Caco-2 (cell line): Measurements from ENCODE around the gene ABHD12. TPM values are rescaled to one million over a fixed set of nuclear protein-coding genes. Genes with fewer than 3 reads are reported as not detected.

ENCODE experiments used
- BruUV-seq: library from RNA; stranded (reverse); fragments of 400-500 nt; replicated peaks from 2 replicates; lab custom pipeline; 2021; lab: Mats Ljungman, UMichigan
- CTCF ChIA-PET: fragments of 300-600 bp; sonication (Branson Sonifier 250); formaldehyde crosslinking; loops from one replicate; lab custom pipeline; 2022; ENCODE audit warnings: antibody characterized with exemption; lab: Charles Lee
- POLR2A ChIA-PET: fragments of 300-600 bp; sonication (Branson Sonifier 250); formaldehyde crosslinking; loops from one replicate; lab custom pipeline; 2022; ENCODE audit warnings: antibody characterized with exemption; lab: Charles Lee
- DNase-seq, 2 experiments: peaks; one replicate each; pipeline versions ENCODE4 v3.0.0 to v3.0.0-alpha.2; 2020 to 2022
- H3K27me3 ChIP-seq: replicated peaks from 2 replicates; pipeline ENCODE4 v1.6.0; 2011; ENCODE audit warnings: low read length; ENCODE audit not compliant: control insufficient read depth, insufficient read depth
- H3K36me3 ChIP-seq: 2 replicates; pipeline ENCODE4 v1.5.1; 2011; ENCODE audit warnings: low read length; ENCODE audit not compliant: control insufficient read depth, insufficient read depth
- H3K4me1 ChIP-seq: fragments of 250-450 bp; sonication (Bioruptor Pico); 2 replicates; pipeline ENCODE4 v1.5.1; 2020; ENCODE audit warnings: mild to moderate bottlenecking
- H3K4me3 ChIP-seq: 2 replicates; pipeline ENCODE4 v1.5.1; 2011; ENCODE audit warnings: low read depth, mild to moderate bottlenecking, control low read depth, low read length
- H3K9me3 ChIP-seq: fragments of 250-450 bp; sonication (Bioruptor Pico); 2 replicates; pipeline ENCODE4 v1.5.1; 2020; ENCODE audit warnings: mild to moderate bottlenecking, moderate library complexity
- H3K27ac Mint-ChIP-seq: one replicate; pipeline ENCODE4 v1.8.0; 2022; ENCODE audit warnings: mixed read lengths; ENCODE audit not compliant: unreplicated experiment
- H3K27me3 Mint-ChIP-seq: one replicate; pipeline ENCODE4 v1.8.0; 2022; ENCODE audit warnings: mixed read lengths; ENCODE audit not compliant: insufficient read depth, unreplicated experiment
- H3K36me3 Mint-ChIP-seq: one replicate; pipeline ENCODE4 v1.8.0; 2022; ENCODE audit warnings: mild to moderate bottlenecking, mixed read lengths; ENCODE audit not compliant: insufficient read depth, unreplicated experiment
- H3K4me1 Mint-ChIP-seq: one replicate; pipeline ENCODE4 v1.8.0; 2022; ENCODE audit warnings: low read depth, mixed read lengths; ENCODE audit not compliant: unreplicated experiment
- H3K4me3 Mint-ChIP-seq: one replicate; pipeline ENCODE4 v1.8.0; 2022; ENCODE audit warnings: mild to moderate bottlenecking, moderate library complexity, mixed read lengths; ENCODE audit not compliant: unreplicated experiment
- H3K9me3 Mint-ChIP-seq: one replicate; pipeline ENCODE4 v1.8.0; 2022; ENCODE audit warnings: mixed read lengths; ENCODE audit not compliant: unreplicated experiment
- CTCF ChIP-seq, 2 experiments: fragments of 200-600 bp in 1 of 2; IDR thresholded peaks; 1 replicate in 1 of 2; 2 replicates in 1 of 2; pipeline versions ENCODE4 v1.5.1 to v1.8.0; 2011 to 2022; ENCODE audit warnings: antibody characterized with exemption in 1 of 2, control low read depth in 1 of 2, inconsistent platforms in 1 of 2, low read depth in 1 of 2, low read length in 1 of 2, mild to moderate bottlenecking in 1 of 2, moderate library complexity in 1 of 2; ENCODE audit not compliant: insufficient read depth in 1 of 2, severe bottlenecking in 1 of 2, unreplicated experiment in 1 of 2
- intact Hi-C: fragments of 100-400 bp; cut with micrococcal nuclease; formaldehyde crosslinking; loops from one replicate; pipeline ENCODE4 v1.10.0; 2022; ENCODE audit not compliant: unreplicated experiment
- total RNA-seq: library from RNA; stranded (reverse); gene quantifications from 2 replicates; pipeline ENCODE4 v1.2.3, GENCODE V29; 2022

ABHD12 gene
- total RNA-seq, 1 experiment from 2014 or later = 104 TPM

- POLR2A ChIA-PET = interaction anchor here (0.6 to 2.7 kb wide), 4 partner anchors 8 to 63 kb away, joined by 6 to 14 read pairs (median 6); partner anchors contain the start of genes ABHD12 and GINS1
- Histone ChIP-seq H3K9me3 (peaks cover 22% of the 10 kb centered on the region), H3K4me1 (peaks cover 25% of the 10 kb centered on the region), H3K27me3 (no peaks in the 10 kb centered on the region), H3K36me3 (no peaks in the 10 kb centered on the region), H3K4me3 (no peak overlapping the region)
- peaks cover 21% of the 10 kb centered on the region for H3K4me1 Mint-ChIP-seq
- intact Hi-C loops = no loop called here
- CTCF ChIA-PET = interaction anchor here (0.6 to 5.1 kb wide), 14 partner anchors 9 to 469 kb away, joined by 3 to 70 read pairs (median 5); partner anchors contain the start of genes ENTPD6 and GINS1
- H3K27ac Mint-ChIP-seq = peak overlapping the region; percentile 87
- no peaks in the 10 kb centered on the region for H3K27me3 Mint-ChIP-seq
- no TSS peak for BruUV-seq
- H3K4me3 Mint-ChIP-seq = no peak overlapping the region
- TF ChIP-seq CTCF (IDR thresholded peaks at IDR 0.05; ENCODE audit: insufficient read depth in 1 of 2, low read depth in 1 of 2, low read length in 1 of 2, severe bottlenecking in 1 of 2, unreplicated experiment in 1 of 2) = peak; percentile 45 to 52
- H3K9me3 Mint-ChIP-seq = peaks cover 20% of the 10 kb centered on the region
- peak in 1 of 2 experiments; percentile 71 for DNase-seq
- H3K36me3 Mint-ChIP-seq = peaks cover 6% of the 10 kb centered on the region
Observed at GRCh38 chr20:25399037-25399430, 8.4 kb upstream of the ABHD12 start.

GRCh38 chr20:25398376-25399036 is 7.9 kb upstream of the ABHD12 start:
- ChIA-PET POLR2A (interaction anchor here (0.6 to 2.7 kb wide), 4 partner anchors 8 to 62 kb away, joined by 6 to 14 read pairs (median 6); partner anchors contain the start of genes ABHD12 and GINS1), CTCF (interaction anchor here (0.6 to 5.1 kb wide), 17 partner anchors 9 to 469 kb away, joined by 3 to 70 read pairs (median 6); partner anchors contain the start of genes ENTPD6 and GINS1)
- peak overlapping the region; percentile 22 for H3K4me3 Mint-ChIP-seq
- H3K9me3 Mint-ChIP-seq = peaks cover 14% of the 10 kb centered on the region
- BruUV-seq = no TSS peak
- Histone ChIP-seq H3K9me3 (peaks cover 18% of the 10 kb centered on the region), H3K4me3 (no peak overlapping the region), H3K4me1 (peaks cover 25% of the 10 kb centered on the region), H3K27me3 (no peaks in the 10 kb centered on the region), H3K36me3 (no peaks in the 10 kb centered on the region)
- peak overlapping the region; percentile 87 for H3K27ac Mint-ChIP-seq
- H3K4me1 Mint-ChIP-seq = peaks cover 21% of the 10 kb centered on the region
- no peaks in the 10 kb centered on the region for H3K27me3 Mint-ChIP-seq
- H3K36me3 Mint-ChIP-seq = peaks cover 6% of the 10 kb centered on the region
- intact Hi-C loops = loop anchor here (1.0 kb wide), 5 partner anchors 8 to 88 kb away; partner anchors contain the start of gene ABHD12
- TF ChIP-seq CTCF (IDR thresholded peaks at IDR 0.05; ENCODE audit: insufficient read depth in 1 of 2, low read depth in 1 of 2, low read length in 1 of 2, severe bottlenecking in 1 of 2, unreplicated experiment in 1 of 2) = no peak
- DNase-seq = peak in 1 of 2 experiments; percentile 47

DNA sequence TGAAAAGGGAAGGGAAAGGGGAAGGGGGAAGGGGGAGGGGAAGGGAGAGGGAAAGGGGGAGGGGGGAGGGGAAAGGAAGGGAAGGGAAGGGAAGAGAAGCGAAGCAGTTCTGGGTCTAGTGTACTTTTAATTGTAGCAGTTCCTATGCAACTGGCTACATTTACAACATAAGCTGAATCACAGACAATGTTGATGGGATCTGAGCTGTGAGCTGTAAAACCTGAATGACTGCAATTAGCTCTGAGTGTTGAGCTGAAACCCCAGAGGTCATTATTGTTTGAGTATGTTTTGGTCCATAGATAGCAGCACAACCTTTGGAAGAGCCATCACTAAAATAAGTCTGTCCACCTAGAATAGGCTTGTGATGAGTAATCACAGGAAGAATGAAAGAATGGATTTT is 7.2 kb upstream of the ABHD12 start:
- Mint-ChIP-seq H3K4me3 (peak overlapping the region; percentile 30), H3K27ac (peak overlapping the region; percentile 87), H3K36me3 (peaks cover 5% of the 10 kb centered on the region), H3K27me3 (no peaks in the 10 kb centered on the region), H3K9me3 (peaks cover 7% of the 10 kb centered on the region), H3K4me1 (peaks cover 21% of the 10 kb centered on the region)
- H3K4me3 ChIP-seq = no peak overlapping the region
- H3K9me3 ChIP-seq = peaks cover 12% of the 10 kb centered on the region
- intact Hi-C loops = loop anchor here (1.0 kb wide), 5 partner anchors 8 to 88 kb away; partner anchors contain the start of gene ABHD12
- no peak for TF ChIP-seq CTCF (IDR thresholded peaks at IDR 0.05; ENCODE audit: insufficient read depth in 1 of 2, low read depth in 1 of 2, low read length in 1 of 2, severe bottlenecking in 1 of 2, unreplicated experiment in 1 of 2)
- H3K27me3 ChIP-seq = no peaks in the 10 kb centered on the region
- CTCF ChIA-PET = interaction anchor here (0.6 to 5.1 kb wide), 9 partner anchors 10 to 105 kb away, joined by 3 to 70 read pairs (median 8); partner anchors contain the start of gene GINS1
- DNase-seq = peak; percentile 58 to 69
- no peaks in the 10 kb centered on the region for H3K36me3 ChIP-seq
- BruUV-seq = no TSS peak
- H3K4me1 ChIP-seq = peaks cover 25% of the 10 kb centered on the region
- POLR2A ChIA-PET = interaction anchor here (0.6 to 2.7 kb wide), 3 partner anchors 9 to 61 kb away, joined by 6 to 14 read pairs (median 7); partner anchors contain the start of gene GINS1
